HCT116 (cell line): Measurements from ENCODE around the gene SYNE3. TPM values are rescaled to one million over a fixed set of nuclear protein-coding genes. Genes with fewer than 3 reads are reported as not detected.

Experiments used
- ATAC-seq: fragments of 200-7000 bp; cut with Tn5 transposase; 2 replicates; pipeline ENCODE4 v1.9.1; 2020; ENCODE audit warnings: mild to moderate bottlenecking, moderate library complexity
- BruUV-seq: library from RNA; stranded (reverse); fragments of 400-500 nt; replicated peaks from 2 replicates; lab custom pipeline; 2021; lab: Mats Ljungman, UMichigan
- CTCF ChIA-PET: fragments of 300-600 bp; sonication (Branson Sonifier 250); formaldehyde crosslinking; loops from one replicate; lab custom pipeline; 2021; ENCODE audit warnings: antibody characterized with exemption; lab: Charles Lee
- POLR2A ChIA-PET: fragments of 300-600, 350-600 bp; sonication (Branson Sonifier 250); formaldehyde crosslinking; loops from one replicate; lab custom pipeline; 2021; ENCODE audit warnings: antibody characterized with exemption; lab: Charles Lee
- RAD21 ChIA-PET, 2 experiments: fragments of 300-600 bp; sonication (Branson Sonifier 250); formaldehyde crosslinking; loops; one replicate each; lab custom pipeline; 2023; ENCODE audit warnings: low total read pairs in 2 of 2; ENCODE audit not compliant: uncharacterized antibody in 2 of 2, unreplicated experiment in 2 of 2, low non-redundant PET in 1 of 2; lab: Charles Lee
- DNase-seq: peaks from one replicate; pipeline ENCODE4 v3.0.0-alpha.2; 2010; ENCODE audit warnings: low read depth, low spot score
- H2AFZ ChIP-seq: fragments of 200-600 bp; shearing (Covaris generic), sonication (generic); 2 replicates; pipeline ENCODE4 v1.6.1; 2017; ENCODE audit warnings: low read depth, mixed run types, mixed read lengths, antibody characterized with exemption, low read length; ENCODE audit not compliant: poor library complexity, severe bottlenecking
- H3K27ac ChIP-seq: 2 replicates; pipeline ENCODE4 v1.5.1; 2012; ENCODE audit warnings: low read depth, low read length
- H3K27me3 ChIP-seq: fragments of 200-600 bp; sonication (generic); 2 replicates; pipeline ENCODE4 v1.6.1; 2016; ENCODE audit warnings: mixed run types, low read length, mixed read lengths; ENCODE audit not compliant: insufficient read depth
- H3K36me3 ChIP-seq, 2 experiments: fragments of 200-500 bp in 1 of 2; fragments of 200-600 bp in 1 of 2; sonication (Bioruptor generic) in 1 of 2; sonication (generic) in 1 of 2; 2 replicates each; pipeline versions ENCODE4 v1.5.1 to v1.6.1; 2014 to 2016; ENCODE audit warnings: low read length in 2 of 2, inconsistent platforms in 1 of 2, mixed read lengths in 1 of 2, mixed run types in 1 of 2; ENCODE audit not compliant: insufficient read depth in 2 of 2, control insufficient read depth in 1 of 2
- H3K4me1 ChIP-seq, 2 experiments: fragments of 200-600 bp in 1 of 2; sonication (generic) in 1 of 2; 2 replicates each; pipeline versions ENCODE4 v1.5.1 to v1.6.1; 2012 to 2017; ENCODE audit warnings: low read length in 2 of 2, inconsistent platforms in 1 of 2, mild to moderate bottlenecking in 1 of 2, mixed read lengths in 1 of 2, mixed run types in 1 of 2, moderate library complexity in 1 of 2; ENCODE audit not compliant: insufficient read depth in 2 of 2, control insufficient read depth in 1 of 2
- H3K4me2 ChIP-seq: fragments of 200-600 bp; sonication (generic); 2 replicates; pipeline ENCODE4 v1.6.1; 2017; ENCODE audit warnings: mixed run types, low read length, mixed read lengths
- H3K4me3 ChIP-seq, 2 experiments: fragments of 200-600 bp in 1 of 2; sonication (generic) in 1 of 2; replicated peaks in 1 of 2; 2 replicates each; pipeline ENCODE4 v1.5.1; 2011 to 2016; ENCODE audit warnings: low read length in 2 of 2, control low read depth in 1 of 2, low read depth in 1 of 2, mild to moderate bottlenecking in 1 of 2, mixed read lengths in 1 of 2, mixed run types in 1 of 2
- H3K79me2 ChIP-seq: fragments of 200-600 bp; sonication (generic); 2 replicates; pipeline ENCODE4 v1.6.1; 2017; ENCODE audit warnings: mild to moderate bottlenecking, mixed run types, low read length, moderate library complexity, mixed read lengths; ENCODE audit not compliant: insufficient read depth
- H3K9ac ChIP-seq: fragments of 200-600 bp; sonication (generic); 2 replicates; pipeline ENCODE4 v1.6.1; 2016; ENCODE audit warnings: low read length, mixed read lengths
- H3K9me2 ChIP-seq: fragments of 200-600 bp; sonication (generic), shearing (Covaris generic); 2 replicates; pipeline ENCODE4 v1.6.1; 2017; ENCODE audit warnings: mixed run types, mild to moderate bottlenecking, moderate library complexity; ENCODE audit not compliant: insufficient read depth
- H3K9me3 ChIP-seq, 2 experiments: fragments of 200-500 bp in 1 of 2; fragments of 200-600 bp in 1 of 2; sonication (Bioruptor generic) in 1 of 2; sonication (generic) in 1 of 2; 2 replicates each; pipeline ENCODE4 v1.6.1; 2014 to 2017; ENCODE audit warnings: low read length in 2 of 2, mixed read lengths in 2 of 2, inconsistent platforms in 1 of 2, low read depth in 1 of 2, mild to moderate bottlenecking in 1 of 2, mixed run types in 1 of 2, moderate library complexity in 1 of 2; ENCODE audit not compliant: control insufficient read depth in 1 of 2, insufficient read depth in 1 of 2
- H4K20me1 ChIP-seq: fragments of 200-600 bp; sonication (generic), shearing (Covaris generic); 2 replicates; pipeline ENCODE4 v1.6.1; 2017; ENCODE audit warnings: mixed run types, mild to moderate bottlenecking, moderate library complexity; ENCODE audit not compliant: insufficient read depth
- CBX3 ChIP-seq: IDR thresholded peaks from 2 replicates; pipeline ENCODE4 v1.6.1; 2012; ENCODE audit warnings: low read depth
- CEBPB ChIP-seq: IDR thresholded peaks from 2 replicates; pipeline ENCODE4 v1.6.1; 2012; ENCODE audit warnings: low read depth
- EGR1 ChIP-seq: IDR thresholded peaks from 2 replicates; pipeline ENCODE4 v1.6.1; 2012; ENCODE audit warnings: low read depth
- ELF1 ChIP-seq: IDR thresholded peaks from 2 replicates; pipeline ENCODE4 v1.6.1; 2012; ENCODE audit warnings: low read depth, borderline replicate concordance
- EZH2 ChIP-seq: fragments of 200-600 bp; sonication (generic); IDR thresholded peaks from 2 replicates; pipeline ENCODE4 v1.6.1; 2017; ENCODE audit warnings: antibody characterized with exemption, mixed run types
- EZH2phosphoT487 ChIP-seq: fragments of 200-600 bp; IDR thresholded peaks from 2 replicates; pipeline ENCODE4 v1.6.1; 2018; ENCODE audit warnings: antibody characterized with exemption, borderline replicate concordance
- FOSL1 ChIP-seq: IDR thresholded peaks from 2 replicates; pipeline ENCODE4 v1.6.1; 2012; ENCODE audit warnings: low read depth
- JUND ChIP-seq: IDR thresholded peaks from 2 replicates; pipeline ENCODE4 v1.6.1; 2012
- POLR2AphosphoS5 ChIP-seq: IDR thresholded peaks from 2 replicates; pipeline ENCODE4 v1.6.1; 2011; ENCODE audit warnings: mild to moderate bottlenecking, low read depth, low read length, moderate library complexity
- SIN3A ChIP-seq: IDR thresholded peaks from 2 replicates; pipeline ENCODE4 v1.6.1; 2012; ENCODE audit warnings: low read depth
- SP1 ChIP-seq: IDR thresholded peaks from 2 replicates; pipeline ENCODE4 v1.6.1; 2012; ENCODE audit warnings: low read depth
- SRF ChIP-seq: IDR thresholded peaks from 2 replicates; pipeline ENCODE4 v1.6.1; 2012; ENCODE audit warnings: low read depth
- ZFX ChIP-seq: fragments of 450-650 bp; IDR thresholded peaks from 2 replicates; pipeline ENCODE4 v1.6.1; 2017
- intact Hi-C: fragments of 100-400 bp; cut with micrococcal nuclease; formaldehyde crosslinking; loops from 2 replicates; pipeline ENCODE4 v1.10.0; 2022
- total RNA-seq: library from RNA; stranded (reverse); gene quantifications from one replicate; pipeline ENCODE4 v1.2.1, GENCODE V29; 2021; ENCODE audit not compliant: unreplicated experiment
- TF ChIP-seq, protein P1 (sequence below): IDR thresholded peaks from 2 replicates; pipeline ENCODE4 v1.6.1; 2011; ENCODE audit warnings: mild to moderate bottlenecking, low read length, moderate library complexity; ENCODE audit not compliant: insufficient replicate concordance; ENCODE audit errors: extremely low read depth
- TF ChIP-seq, protein P2 (sequence below): IDR thresholded peaks from 2 replicates; pipeline ENCODE4 v1.6.1; 2012

Gene SYNE3
- total RNA-seq, 1 experiment from 2014 or later, result 3.6 TPM

DNA sequence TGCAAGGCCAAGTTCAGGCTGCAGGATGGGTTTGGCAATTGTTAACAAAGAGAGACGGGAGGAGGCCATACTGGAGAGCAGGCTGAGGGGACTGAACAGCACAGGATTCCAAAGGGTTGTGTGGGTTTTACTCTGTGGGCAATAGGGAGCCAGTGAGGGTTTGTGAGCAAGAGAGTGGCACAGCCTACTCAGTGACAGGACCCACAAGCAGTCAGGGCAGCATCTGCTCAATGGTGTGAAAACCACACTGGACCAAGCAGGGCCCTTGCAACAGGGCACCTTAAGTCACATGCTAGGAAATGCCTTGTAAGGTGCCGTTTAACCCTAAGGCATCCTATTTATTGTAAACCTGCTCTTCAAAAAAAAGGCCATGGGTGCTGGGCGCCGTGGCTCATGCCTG is 22.0 kb downstream of the SYNE3 start:
- Histone ChIP-seq H3K36me3 (no peaks in the 10 kb centered on the region), H2AFZ (no peak overlapping the region), H3K27me3 (no peaks in the 10 kb centered on the region), H3K4me3 (no peak overlapping the region), H4K20me1 (no peaks in the 10 kb centered on the region), H3K79me2 (no peaks in the 10 kb centered on the region), H3K9me3 (no peaks in the 10 kb centered on the region), H3K9ac (no peak overlapping the region), H3K27ac (no peak overlapping the region), H3K9me2 (no peaks in the 10 kb centered on the region), H3K4me1 (peaks cover 0 to 10% of the 10 kb centered on the region in 2 experiments; a peak in 1 of 4 replicates), H3K4me2 (no peak overlapping the region)
- ChIA-PET POLR2A (no interaction called here), CTCF (no interaction called here), RAD21 (no interaction called here)
- TF ChIP-seq ZFX, result no peak
- BruUV-seq, result no TSS peak
- no peak for ATAC-seq
- intact Hi-C loops, result no loop called here
- DNase-seq, result no peak

DNA sequence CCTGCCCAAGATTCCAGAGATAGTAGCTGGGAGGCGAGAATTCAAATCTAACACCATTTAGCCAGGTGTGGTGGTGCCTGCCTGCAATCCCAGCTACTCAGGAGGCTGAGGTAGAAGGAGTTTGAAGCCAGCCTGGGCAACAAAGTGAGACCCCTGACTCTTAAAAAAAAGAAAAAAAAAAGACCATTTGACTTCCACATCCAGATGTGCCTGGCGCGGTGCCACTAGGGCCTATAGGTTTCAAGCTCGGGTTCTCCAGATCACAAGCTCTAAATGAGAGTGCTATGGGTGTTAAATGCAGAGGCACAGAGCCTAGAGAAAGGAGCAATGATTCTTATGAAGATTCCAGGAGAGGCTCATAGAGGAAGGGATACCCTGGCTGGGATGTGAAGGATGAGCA is 22.5 kb downstream of the SYNE3 start:
- ATAC-seq, result no peak
- no peaks in the 10 kb centered on the region for H3K9me2 ChIP-seq
- POLR2A ChIA-PET, result interaction anchor here (1.5 kb wide), 1 partner anchor 11 kb away, joined by 3 read pairs; no protein-coding TSS in a partner anchor
- intact Hi-C loops, result no loop called here
- TF ChIP-seq SIN3A (no peak), EZH2phosphoT487 (no peak), EGR1 (no peak), ELF1 (no peak), POLR2AphosphoS5 (no peak), SP1 (no peak), JUND (no peak), EZH2 (no peak), FOSL1 (no peak), SRF (no peak), CBX3 (no peak), CEBPB (no peak)
- TF ChIP-seq, protein P1, sequence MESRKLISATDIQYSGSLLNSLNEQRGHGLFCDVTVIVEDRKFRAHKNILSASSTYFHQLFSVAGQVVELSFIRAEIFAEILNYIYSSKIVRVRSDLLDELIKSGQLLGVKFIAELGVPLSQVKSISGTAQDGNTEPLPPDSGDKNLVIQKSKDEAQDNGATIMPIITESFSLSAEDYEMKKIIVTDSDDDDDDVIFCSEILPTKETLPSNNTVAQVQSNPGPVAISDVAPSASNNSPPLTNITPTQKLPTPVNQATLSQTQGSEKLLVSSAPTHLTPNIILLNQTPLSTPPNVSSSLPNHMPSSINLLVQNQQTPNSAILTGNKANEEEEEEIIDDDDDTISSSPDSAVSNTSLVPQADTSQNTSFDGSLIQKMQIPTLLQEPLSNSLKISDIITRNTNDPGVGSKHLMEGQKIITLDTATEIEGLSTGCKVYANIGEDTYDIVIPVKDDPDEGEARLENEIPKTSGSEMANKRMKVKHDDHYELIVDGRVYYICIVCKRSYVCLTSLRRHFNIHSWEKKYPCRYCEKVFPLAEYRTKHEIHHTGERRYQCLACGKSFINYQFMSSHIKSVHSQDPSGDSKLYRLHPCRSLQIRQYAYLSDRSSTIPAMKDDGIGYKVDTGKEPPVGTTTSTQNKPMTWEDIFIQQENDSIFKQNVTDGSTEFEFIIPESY, result no peak
- TF ChIP-seq, protein P2, sequence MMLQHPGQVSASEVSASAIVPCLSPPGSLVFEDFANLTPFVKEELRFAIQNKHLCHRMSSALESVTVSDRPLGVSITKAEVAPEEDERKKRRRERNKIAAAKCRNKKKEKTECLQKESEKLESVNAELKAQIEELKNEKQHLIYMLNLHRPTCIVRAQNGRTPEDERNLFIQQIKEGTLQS, result no peak
- no peak overlapping the region for H2AFZ ChIP-seq
- H3K27me3 ChIP-seq, result no peaks in the 10 kb centered on the region
- DNase-seq, result no peak
- no peaks in the 10 kb centered on the region for H4K20me1 ChIP-seq
- H3K4me3 ChIP-seq, result no peak overlapping the region
- H3K9me3 ChIP-seq, result no peaks in the 10 kb centered on the region
- peaks cover 0 to 10% of the 10 kb centered on the region in 2 experiments; a peak in 1 of 4 replicates for H3K4me1 ChIP-seq
- no peaks in the 10 kb centered on the region for H3K79me2 ChIP-seq
- no peak overlapping the region for H3K9ac ChIP-seq
- H3K4me2 ChIP-seq, result no peak overlapping the region
- H3K27ac ChIP-seq, result no peak overlapping the region
- no TSS peak for BruUV-seq
- RAD21 ChIA-PET, result no interaction called here
- no peaks in the 10 kb centered on the region for H3K36me3 ChIP-seq
- CTCF ChIA-PET, result no interaction called here
